KMS-11 (cell line): Measurements from ENCODE around the gene SHISA4.

Source experiments
- H2AFZ ChIP-seq: fragments of 200-600 bp; sonication (generic); 2 replicates; pipeline ENCODE4 v1.6.1; 2016; ENCODE audit warnings: antibody characterized with exemption, mixed run types, low read depth
- H3K27ac ChIP-seq: fragments of 200-600 bp; sonication (generic); 2 replicates; pipeline ENCODE4 v1.6.1; 2016; ENCODE audit warnings: mild to moderate bottlenecking, mixed run types
- H3K27me3 ChIP-seq: fragments of 200-600 bp; sonication (generic); 2 replicates; pipeline ENCODE4 v1.6.1; 2017; ENCODE audit warnings: mild to moderate bottlenecking, low read depth, mixed run types, moderate library complexity; ENCODE audit not compliant: insufficient read depth
- H3K36me3 ChIP-seq: fragments of 200-600 bp; sonication (generic); 2 replicates; pipeline ENCODE4 v1.6.1; 2017; ENCODE audit warnings: mild to moderate bottlenecking, mixed run types; ENCODE audit not compliant: insufficient read depth
- H3K4me1 ChIP-seq: fragments of 200-600 bp; sonication (generic); 2 replicates; pipeline ENCODE4 v1.6.1; 2016; ENCODE audit warnings: mild to moderate bottlenecking, low read depth, mixed run types; ENCODE audit not compliant: poor library complexity, severe bottlenecking
- H3K4me2 ChIP-seq: fragments of 200-600 bp; sonication (generic); 2 replicates; pipeline ENCODE4 v1.7.0; 2016; ENCODE audit warnings: mild to moderate bottlenecking, mixed run types
- H3K4me3 ChIP-seq: fragments of 200-600 bp; sonication (generic); IDR thresholded peaks from 2 replicates; pipeline ENCODE4 v1.6.1; 2017; ENCODE audit warnings: low read depth, low read length, mixed read lengths; ENCODE audit not compliant: insufficient read depth
- H3K79me2 ChIP-seq: fragments of 200-600 bp; sonication (generic); 2 replicates; pipeline ENCODE4 v1.6.1; 2016; ENCODE audit warnings: low read depth, mixed run types; ENCODE audit not compliant: insufficient read depth
- H3K9ac ChIP-seq: fragments of 200-600 bp; sonication (generic); 2 replicates; pipeline ENCODE4 v1.6.1; 2016; ENCODE audit warnings: mild to moderate bottlenecking, mixed run types
- H4K20me1 ChIP-seq: fragments of 200-600 bp; sonication (generic); 2 replicates; pipeline ENCODE4 v1.6.1; 2016; ENCODE audit warnings: mild to moderate bottlenecking, mixed run types; ENCODE audit not compliant: insufficient read depth
- CTCF ChIP-seq: fragments of 200-600 bp; sonication (generic); conservative IDR thresholded peaks from 2 replicates; pipeline ENCODE4 v1.6.1; 2017; ENCODE audit warnings: low read depth, mild to moderate bottlenecking, antibody characterized with exemption, low read length, moderate library complexity, mixed read lengths

SHISA4 gene

GRCh38 chr1:201886103-201886885 is 2.4 kb upstream of the SHISA4 start:
- no peaks in the 10 kb centered on the region for H4K20me1 ChIP-seq
- TF ChIP-seq CTCF, result no peak
- no peak overlapping the region for H2AFZ ChIP-seq
- no peak overlapping the region for H3K4me3 ChIP-seq
- H3K9ac ChIP-seq, result no peak overlapping the region
- H3K79me2 ChIP-seq, result no peaks in the 10 kb centered on the region
- peaks cover 42% of the 10 kb centered on the region for H3K4me1 ChIP-seq
- no peak overlapping the region for H3K4me2 ChIP-seq
- H3K27ac ChIP-seq, result no peak overlapping the region
- H3K36me3 ChIP-seq, result no peaks in the 10 kb centered on the region
- H3K27me3 ChIP-seq, result no peaks in the 10 kb centered on the region

- Histone ChIP-seq H3K79me2 (no peaks in the 10 kb centered on the region), H3K27ac (no peak overlapping the region), H3K9ac (no peak overlapping the region), H3K4me2 (no peak overlapping the region), H4K20me1 (no peaks in the 10 kb centered on the region), H2AFZ (no peak overlapping the region), H3K4me1 (peaks cover 32% of the 10 kb centered on the region), H3K4me3 (no peak overlapping the region), H3K27me3 (no peaks in the 10 kb centered on the region), H3K36me3 (no peaks in the 10 kb centered on the region)
- no peak for TF ChIP-seq CTCF
Observed at GRCh38 chr1:201887116-201887866, 1.4 kb upstream of the SHISA4 start.

GRCh38 chr1:201889090-201889968 is 631 bp downstream of the SHISA4 start:
- H3K27ac ChIP-seq, result no peak overlapping the region
- no peaks in the 10 kb centered on the region for H3K36me3 ChIP-seq
- no peaks in the 10 kb centered on the region for H4K20me1 ChIP-seq
- TF ChIP-seq CTCF, result no peak
- H3K79me2 ChIP-seq, result no peaks in the 10 kb centered on the region
- no peak overlapping the region for H3K9ac ChIP-seq
- H3K4me3 ChIP-seq, result no peak overlapping the region
- H2AFZ ChIP-seq, result no peak overlapping the region
- H3K27me3 ChIP-seq, result no peaks in the 10 kb centered on the region
- H3K4me2 ChIP-seq, result no peak overlapping the region
- peaks cover 11% of the 10 kb centered on the region for H3K4me1 ChIP-seq

- H3K4me3 ChIP-seq, result no peak overlapping the region
- no peak for TF ChIP-seq CTCF
Observed at GRCh38 chr1:201890223-201890622, 1.5 kb downstream of the SHISA4 start.

More at GRCh38 chr1:201890223-201890622, 1.5 kb downstream of the SHISA4 start:
- Histone ChIP-seq H3K36me3 (no peaks in the 10 kb centered on the region), H3K27me3 (no peaks in the 10 kb centered on the region), H3K4me2 (no peak overlapping the region), H3K27ac (no peak overlapping the region), H3K9ac (no peak overlapping the region), H2AFZ (no peak overlapping the region), H3K79me2 (no peaks in the 10 kb centered on the region), H4K20me1 (no peaks in the 10 kb centered on the region), H3K4me1 (peaks cover 3% of the 10 kb centered on the region)
